Measurements from ENCODE around the gene HOXC9.

HOXC9 gene

GRCh38 chr12:54029529-54030441 lies 29.8 kb downstream of the HOXC9 start:
- peaks cover 3% of the 10 kb centered on the region for H3K36me3 Mint-ChIP-seq
- peaks cover 99% of the 10 kb centered on the region for H3K27me3 Mint-ChIP-seq
- no peak for DNase-seq
- CTCF ChIA-PET = interaction anchor here (1.4 to 4.9 kb wide), 2 partner anchors 15 to 163 kb away, joined by 3 to 93 read pairs; partner anchors contain the start of gene SMUG1
- H3K4me1 Mint-ChIP-seq = peaks cover 29% of the 10 kb centered on the region
- H3K9me3 Mint-ChIP-seq = no peaks in the 10 kb centered on the region
- H3K4me3 Mint-ChIP-seq = no peak overlapping the region
- peak overlapping the region; percentile 37 for H3K27ac Mint-ChIP-seq

- Mint-ChIP-seq H3K9me3 (no peaks in the 10 kb centered on the region), H3K36me3 (peaks cover 3% of the 10 kb centered on the region), H3K4me3 (no peak overlapping the region), H3K4me1 (peaks cover 31% of the 10 kb centered on the region), H3K27ac (no peak overlapping the region), H3K27me3 (peaks cover 99% of the 10 kb centered on the region)
- CTCF ChIA-PET = interaction anchor here (0.5 to 4.9 kb wide), 5 partner anchors 13 to 244 kb away, joined by 3 to 93 read pairs (median 22); partner anchors contain the start of gene SMUG1
- DNase-seq = no peak
Measured at GRCh38 chr12:54030442-54030801, 30.5 kb downstream of the HOXC9 start.

- H3K27me3 Mint-ChIP-seq = peaks cover 99% of the 10 kb centered on the region
- H3K27ac Mint-ChIP-seq = no peak overlapping the region
- CTCF ChIA-PET = interaction anchor here (0.5 to 4.9 kb wide), 11 partner anchors 7 to 244 kb away, joined by 3 to 93 read pairs (median 13); partner anchors contain the start of genes HOXC8 and SMUG1
- peaks cover 27% of the 10 kb centered on the region for H3K4me1 Mint-ChIP-seq
- no peak for DNase-seq
- no peak overlapping the region for H3K4me3 Mint-ChIP-seq
- H3K36me3 Mint-ChIP-seq = peaks cover 3% of the 10 kb centered on the region
- no peaks in the 10 kb centered on the region for H3K9me3 Mint-ChIP-seq
Measured at GRCh38 chr12:54030889-54031471, 31.0 kb downstream of the HOXC9 start.

DNA sequence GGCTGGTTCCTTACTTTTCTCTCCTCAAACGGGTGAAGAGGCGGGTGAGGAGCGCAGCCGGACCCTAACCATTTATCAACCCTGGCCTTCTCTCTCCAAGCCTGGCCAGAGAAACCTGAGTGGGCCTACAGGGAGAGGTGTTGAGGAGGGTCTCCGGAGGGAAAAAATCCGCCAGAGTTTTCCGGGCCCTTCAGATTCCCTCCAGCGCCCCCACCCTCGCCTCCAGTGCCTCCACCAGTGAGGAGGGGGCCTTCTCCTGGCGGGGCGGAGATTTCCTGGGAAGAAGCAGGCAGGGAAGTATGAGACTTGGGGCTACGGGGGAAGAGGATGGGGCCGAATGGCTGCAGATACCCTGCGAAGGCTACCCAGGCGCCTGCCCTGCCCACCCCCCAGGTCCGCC lies 31.5 kb downstream of the HOXC9 start:
- peaks cover 100% of the 10 kb centered on the region for H3K27me3 Mint-ChIP-seq
- no peak for DNase-seq
- no peak overlapping the region for H3K27ac Mint-ChIP-seq
- no peaks in the 10 kb centered on the region for H3K9me3 Mint-ChIP-seq
- peaks cover 25% of the 10 kb centered on the region for H3K4me1 Mint-ChIP-seq
- CTCF ChIA-PET = interaction anchor here (1.3 to 4.9 kb wide), 12 partner anchors 8 to 176 kb away, joined by 3 to 93 read pairs (median 12); partner anchors contain the start of genes HOXC8 and SMUG1
- H3K36me3 Mint-ChIP-seq = peaks cover 3% of the 10 kb centered on the region
- no peak overlapping the region for H3K4me3 Mint-ChIP-seq

DNA sequence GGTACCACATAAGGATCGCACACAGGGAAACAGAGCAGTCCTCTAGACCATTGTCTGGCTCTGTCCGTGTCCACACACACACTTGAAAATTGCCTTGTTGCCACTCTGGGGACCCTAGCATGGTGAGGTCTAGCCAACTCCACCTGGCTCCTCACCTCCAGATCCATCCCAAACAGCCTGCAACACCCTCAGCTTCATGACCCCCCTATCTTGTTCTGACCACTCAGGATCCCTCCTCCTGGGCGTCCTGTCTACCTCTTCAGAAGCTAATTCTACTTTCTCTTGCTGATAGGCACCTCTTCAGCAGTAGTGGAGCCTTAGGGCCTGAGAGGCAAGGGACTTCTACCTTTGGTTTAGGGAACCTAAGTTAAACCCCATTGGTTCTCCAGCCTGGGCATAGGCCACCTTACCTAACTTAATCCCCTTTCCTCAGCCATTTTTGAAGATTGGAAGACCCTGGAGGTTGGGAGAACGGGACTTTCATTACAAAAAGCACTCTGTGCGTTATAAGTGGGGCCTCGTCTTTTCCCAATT lies 32.2 kb downstream of the HOXC9 start:
- Mint-ChIP-seq H3K27ac (peak overlapping the region; percentile 42), H3K9me3 (no peaks in the 10 kb centered on the region), H3K27me3 (peaks cover 100% of the 10 kb centered on the region), H3K4me1 (peaks cover 23% of the 10 kb centered on the region), H3K36me3 (peaks cover 3% of the 10 kb centered on the region), H3K4me3 (no peak overlapping the region)
- CTCF ChIA-PET = interaction anchor here (0.6 to 4.9 kb wide), 24 partner anchors 9 to 183 kb away, joined by 3 to 93 read pairs (median 6); partner anchors contain the start of genes HOXC8 and SMUG1
- no peak for DNase-seq

GRCh38 chr12:54032627-54033100 lies 32.7 kb downstream of the HOXC9 start, which contains the start of gene HOXC5:
Gene HOXC5 (plus strand): TSS chr12:54033050. CDS start chr12:54033123, 73 bp downstream.
- H3K27ac Mint-ChIP-seq = peak within 1 kb of the TSS; percentile 74
- peaks cover 100% of the 10 kb centered on the region for H3K27me3 Mint-ChIP-seq
- no peaks in the 10 kb centered on the region for H3K9me3 Mint-ChIP-seq
- peak within 1 kb of the TSS; percentile 39 for H3K4me3 Mint-ChIP-seq
- CTCF ChIA-PET = interaction anchor here (0.6 to 4.9 kb wide), 27 partner anchors 9 to 275 kb away, joined by 3 to 93 read pairs (median 6); partner anchors contain the start of genes HOXC8 and SMUG1
- DNase-seq = peak; percentile 77
- H3K4me1 Mint-ChIP-seq = peaks cover 23% of the 10 kb centered on the region
- peaks cover 3% of the 10 kb centered on the region for H3K36me3 Mint-ChIP-seq

GRCh38 chr12:54033106-54033979 lies 33.4 kb downstream of the HOXC9 start:
- Mint-ChIP-seq H3K27me3 (peaks cover 100% of the 10 kb centered on the region), H3K4me3 (peak overlapping the region; percentile 39), H3K4me1 (peaks cover 23% of the 10 kb centered on the region), H3K9me3 (no peaks in the 10 kb centered on the region), H3K27ac (peak overlapping the region; percentile 65), H3K36me3 (peaks cover 3% of the 10 kb centered on the region)
- no peak for DNase-seq
- CTCF ChIA-PET = interaction anchor here (0.7 to 4.9 kb wide), 23 partner anchors 8 to 276 kb away, joined by 3 to 93 read pairs (median 6); partner anchors contain the start of genes HOXC8 and SMUG1

DNA sequence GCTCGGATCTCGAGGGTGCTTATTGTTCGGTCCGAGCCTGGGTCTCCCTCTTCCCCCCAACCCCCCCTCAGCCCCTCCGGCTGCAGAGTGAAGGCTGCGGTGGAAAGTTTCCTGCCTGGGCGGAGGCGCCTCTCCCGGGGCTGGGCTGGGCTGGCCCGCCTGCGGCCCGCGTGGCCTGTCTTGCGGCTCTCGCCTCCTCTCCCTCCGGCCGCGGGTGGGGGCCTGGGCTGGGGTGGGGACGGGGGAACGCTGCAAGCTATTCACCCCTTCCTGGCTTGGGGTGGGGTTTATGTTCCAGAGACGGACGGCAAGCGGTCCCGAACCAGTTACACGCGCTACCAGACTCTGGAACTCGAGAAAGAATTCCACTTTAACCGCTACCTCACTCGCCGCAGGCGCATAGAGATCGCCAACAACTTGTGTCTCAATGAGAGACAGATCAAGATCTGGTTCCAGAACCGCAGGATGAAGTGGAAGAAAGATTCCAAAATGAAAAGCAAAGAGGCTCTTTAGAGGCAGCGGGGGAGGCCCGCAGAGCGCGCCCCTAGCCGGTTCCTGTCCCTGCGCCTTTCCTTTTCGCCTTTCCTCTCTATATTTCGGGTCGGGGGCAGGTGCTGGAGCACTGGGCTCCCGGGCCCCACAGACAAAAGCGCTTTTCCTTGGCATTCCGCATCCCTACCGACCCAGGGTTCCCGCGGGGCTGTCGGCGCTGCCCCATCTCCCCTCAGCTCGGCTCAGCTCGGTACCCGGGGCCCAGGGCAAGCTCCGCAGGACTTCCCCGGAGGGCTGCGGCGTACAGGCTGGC lies 34.2 kb downstream of the HOXC9 start:
- no peaks in the 10 kb centered on the region for H3K9me3 Mint-ChIP-seq
- H3K36me3 Mint-ChIP-seq = peaks cover 3% of the 10 kb centered on the region
- no peak for DNase-seq
- CTCF ChIA-PET = interaction anchor here (1.9 to 3.1 kb wide), 2 partner anchors 158 to 174 kb away, joined by 4 to 42 read pairs; no protein-coding TSS in a partner anchor
- no peak overlapping the region for H3K27ac Mint-ChIP-seq
- H3K27me3 Mint-ChIP-seq = peaks cover 100% of the 10 kb centered on the region
- H3K4me1 Mint-ChIP-seq = peaks cover 20% of the 10 kb centered on the region
- peak overlapping the region; percentile 52 for H3K4me3 Mint-ChIP-seq

DNA sequence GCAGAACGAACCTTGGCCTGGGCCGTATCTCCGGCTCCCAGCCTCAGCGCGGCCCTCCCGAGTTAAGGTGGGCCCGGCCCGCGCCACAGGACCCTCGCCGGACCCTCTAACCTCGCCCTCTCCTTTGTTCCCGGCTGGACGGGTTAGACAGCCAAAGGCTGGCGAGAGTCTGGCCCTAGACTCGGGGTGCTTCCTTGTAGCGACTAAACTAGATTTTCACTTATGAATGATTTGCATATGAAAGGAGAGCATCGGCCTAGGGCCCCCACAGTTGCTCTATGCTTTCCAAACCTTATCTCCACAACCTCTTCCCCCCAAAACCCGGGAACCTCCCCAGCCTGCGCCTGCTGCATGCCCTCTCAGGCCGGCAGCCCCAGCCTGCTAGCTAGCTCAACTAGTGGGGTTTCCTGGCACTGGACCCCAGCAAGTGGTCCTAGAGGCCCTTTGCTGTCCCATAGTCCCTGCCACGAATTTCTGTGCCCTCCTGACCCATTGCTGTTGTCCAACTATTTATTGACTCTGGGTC lies 34.9 kb downstream of the HOXC9 start:
- Mint-ChIP-seq H3K4me1 (peaks cover 19% of the 10 kb centered on the region), H3K9me3 (no peaks in the 10 kb centered on the region), H3K4me3 (no peak overlapping the region), H3K27ac (peak overlapping the region; percentile 72), H3K36me3 (peaks cover 4% of the 10 kb centered on the region), H3K27me3 (peaks cover 100% of the 10 kb centered on the region)
- no peak for DNase-seq
- CTCF ChIA-PET = interaction anchor here (1.5 to 1.9 kb wide), 2 partner anchors 157 to 166 kb away, joined by 4 to 5 read pairs; no protein-coding TSS in a partner anchor

GRCh38 chr12:54035568-54036264 lies 35.8 kb downstream of the HOXC9 start:
- H3K36me3 Mint-ChIP-seq = peaks cover 4% of the 10 kb centered on the region
- no peak overlapping the region for H3K4me3 Mint-ChIP-seq
- no peak for DNase-seq

DNA sequence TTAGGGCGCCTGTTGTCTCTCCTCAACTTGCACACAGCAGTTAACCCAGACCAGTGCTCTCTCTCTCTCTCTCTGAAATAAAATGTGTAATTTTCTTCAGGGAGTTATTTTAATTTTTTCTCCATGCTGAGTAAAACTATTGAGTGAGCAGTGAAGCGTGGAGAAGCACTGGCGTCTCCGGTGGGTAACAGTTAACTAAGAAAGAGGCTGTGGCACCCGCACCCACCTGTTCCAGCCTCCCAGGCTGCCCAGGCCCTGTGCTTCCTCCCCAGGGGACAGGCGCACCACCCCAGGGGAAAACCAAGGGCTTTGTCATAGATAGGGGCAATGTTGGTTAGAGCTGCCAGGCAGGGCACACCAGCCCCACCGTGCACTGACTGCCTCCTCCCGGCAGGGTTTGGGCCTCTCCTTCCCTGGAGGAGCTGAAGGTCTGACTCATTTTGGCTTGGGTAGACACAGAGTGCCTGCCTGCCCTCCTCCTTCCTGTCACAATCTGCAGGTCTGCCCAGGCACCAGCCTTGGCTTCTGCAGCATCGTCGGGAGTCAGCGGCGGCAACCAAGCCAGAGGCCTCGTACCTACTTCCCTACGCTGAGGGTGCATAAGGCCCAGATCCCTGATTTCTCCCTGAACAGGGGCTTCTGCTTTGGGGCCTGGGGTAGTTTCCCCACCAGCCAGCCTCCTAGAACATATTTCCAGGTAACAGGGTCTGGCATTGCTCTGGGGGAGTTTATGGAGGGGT lies 36.8 kb downstream of the HOXC9 start:
- Mint-ChIP-seq H3K27ac (no peak overlapping the region), H3K9me3 (no peaks in the 10 kb centered on the region), H3K27me3 (peaks cover 100% of the 10 kb centered on the region), H3K4me1 (peaks cover 17% of the 10 kb centered on the region), H3K4me3 (no peak overlapping the region), H3K36me3 (peaks cover 4% of the 10 kb centered on the region)
- DNase-seq = no peak
- CTCF ChIA-PET = interaction anchor here (0.9 to 1.2 kb wide), 2 partner anchors 153 to 155 kb away, joined by 3 to 5 read pairs; partner anchors contain the start of gene SMUG1

More at GRCh38 chr12:54035568-54036264, 35.8 kb downstream of the HOXC9 start:
- peaks cover 100% of the 10 kb centered on the region for H3K27me3 Mint-ChIP-seq
- H3K27ac Mint-ChIP-seq = no peak overlapping the region
- no peaks in the 10 kb centered on the region for H3K9me3 Mint-ChIP-seq
- H3K4me1 Mint-ChIP-seq = peaks cover 17% of the 10 kb centered on the region
- CTCF ChIA-PET = interaction anchor here (0.7 to 1.9 kb wide), 5 partner anchors 35 to 171 kb away, joined by 3 to 5 read pairs (median 4); partner anchors contain the start of gene SMUG1

Data from activated naive CD4-positive, alpha-beta T cell treated with anti-CD3 and anti-CD28 coated beads, Interleukin-2, amount 10 ng/mL, durations not matched to agents 7 days and 5 days (primary cell).